ENCODE data around the gene CCDC78. TPM values are rescaled to one million over a fixed set of nuclear protein-coding genes. Genes with fewer than 3 reads are reported as not detected.

CCDC78 gene
- total and polyA plus RNA-seq, 4 donors, result 0.59 to 16.0 (median 10.3) TPM

DNA sequence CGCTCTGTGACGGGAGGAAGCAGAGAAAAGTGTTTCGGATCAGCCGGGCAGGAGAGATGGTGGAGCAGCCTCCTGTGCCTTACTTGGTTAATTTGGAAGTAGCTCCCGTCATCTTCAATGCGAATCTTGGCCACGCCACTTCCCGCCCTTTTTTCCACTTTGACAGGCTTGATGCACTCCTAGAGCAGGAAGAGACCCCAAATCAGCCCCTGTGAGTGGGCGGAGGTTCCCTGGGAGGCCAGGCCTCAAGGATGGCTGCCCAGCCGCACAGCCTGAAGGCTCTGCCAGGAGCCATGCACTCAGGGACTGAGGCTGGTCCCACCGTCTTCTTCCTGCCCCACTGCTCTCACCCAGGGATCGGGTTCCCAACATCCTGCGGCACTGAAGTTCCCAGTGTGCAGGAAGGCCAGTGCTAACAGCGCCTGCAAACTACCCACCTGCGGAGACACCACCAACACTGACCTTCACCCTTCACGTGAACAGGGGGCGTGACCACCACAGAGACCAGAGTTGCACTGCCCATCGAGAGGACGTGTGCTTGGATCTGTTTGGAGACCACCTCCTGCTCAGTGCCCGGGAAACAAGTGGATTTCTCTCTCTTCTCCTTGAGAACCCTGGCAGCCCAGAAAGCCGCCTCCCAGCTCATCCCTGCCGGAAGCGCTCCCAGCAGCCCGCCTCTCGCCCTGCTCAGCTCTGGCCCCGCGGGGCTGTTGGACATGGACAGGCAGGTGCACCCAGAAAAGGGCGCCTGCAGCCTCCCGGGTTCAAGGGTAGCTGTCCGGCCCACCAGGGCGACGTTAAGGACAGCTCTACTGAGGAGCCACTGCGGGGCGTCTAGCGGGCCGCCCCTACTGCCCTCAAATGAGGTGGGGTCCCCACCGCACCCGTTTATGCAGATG lies 13.6 kb upstream of the CCDC78 start:
- H3K4me1 ChIP-seq (ENCODE audit: control insufficient read depth, insufficient read depth, low read length), result peaks cover 18% of the 10 kb centered on the region
- H3K27ac ChIP-seq (ENCODE audit: low read depth, low read length), result no peak overlapping the region
- WGBS (ENCODE audit: insufficient coverage), result 47% methylated on average over 38 of the region's 38 CpGs

GRCh38 chr16:736936-737481 lies 10.8 kb upstream of the CCDC78 start:
- WGBS (ENCODE audit: insufficient coverage), result 95% methylated on average over 29 of the region's 29 CpGs
- peaks cover 76% of the 10 kb centered on the region for H3K36me3 ChIP-seq (ENCODE audit: control insufficient read depth, insufficient read depth, low read length)
- DNase-seq (ENCODE audit: low read depth in 4 of 6, low spot score in 6 of 6), result no peak
- H3K4me3 ChIP-seq (ENCODE audit: low read depth, low read length), result no peak overlapping the region
- peaks cover 16% of the 10 kb centered on the region for H3K4me1 ChIP-seq (ENCODE audit: control insufficient read depth, insufficient read depth, low read length)
- H3K9me3 ChIP-seq (ENCODE audit: control insufficient read depth, insufficient read depth, low read length), result no peaks in the 10 kb centered on the region
- no peak overlapping the region for H3K27ac ChIP-seq (ENCODE audit: low read depth, low read length)
- H3K27me3 ChIP-seq (ENCODE audit: control insufficient read depth, insufficient read depth, low read length), result no peaks in the 10 kb centered on the region

More for the DNA sequence above, 13.6 kb upstream of the CCDC78 start:
- no peak for DNase-seq (ENCODE audit: low read depth in 4 of 6, low spot score in 6 of 6)
- no peaks in the 10 kb centered on the region for H3K27me3 ChIP-seq (ENCODE audit: control insufficient read depth, insufficient read depth, low read length)
- peak overlapping the region; percentile 89 for H3K4me3 ChIP-seq (ENCODE audit: low read depth, low read length)
- no peaks in the 10 kb centered on the region for H3K9me3 ChIP-seq (ENCODE audit: control insufficient read depth, insufficient read depth, low read length)
- H3K36me3 ChIP-seq (ENCODE audit: control insufficient read depth, insufficient read depth, low read length), result peaks cover 48% of the 10 kb centered on the region

DNA sequence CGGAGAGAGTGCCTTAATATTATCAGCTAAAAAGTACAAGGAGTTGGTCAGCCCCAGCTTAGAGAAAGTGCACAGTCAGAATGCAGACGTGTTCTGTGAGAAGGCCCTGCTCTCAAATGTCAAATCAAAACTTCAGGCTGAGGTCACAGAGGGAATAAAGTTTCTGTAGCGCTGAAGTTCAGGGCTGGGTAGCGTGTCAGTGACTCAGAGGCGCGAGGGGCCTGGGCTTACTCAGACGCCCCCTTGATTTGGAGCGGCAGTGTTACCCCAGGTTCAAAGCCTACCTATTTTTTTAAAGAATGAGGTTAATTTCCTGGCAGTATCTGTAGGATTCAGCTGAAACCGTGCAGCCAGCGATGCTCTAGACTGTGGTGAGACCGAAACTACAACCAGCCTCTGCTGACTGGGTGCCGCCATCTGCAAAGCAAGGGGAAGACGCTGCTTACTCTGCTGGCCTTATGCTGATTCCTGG lies 9.8 kb upstream of the CCDC78 start:
- no peak overlapping the region for H3K27ac ChIP-seq (ENCODE audit: low read depth, low read length)
- WGBS (ENCODE audit: insufficient coverage), result 90% methylated on average over 13 of the region's 13 CpGs
- no peak overlapping the region for H3K4me3 ChIP-seq (ENCODE audit: low read depth, low read length)
- H3K4me1 ChIP-seq (ENCODE audit: control insufficient read depth, insufficient read depth, low read length), result peaks cover 10% of the 10 kb centered on the region
- no peaks in the 10 kb centered on the region for H3K27me3 ChIP-seq (ENCODE audit: control insufficient read depth, insufficient read depth, low read length)
- peaks cover 86% of the 10 kb centered on the region for H3K36me3 ChIP-seq (ENCODE audit: control insufficient read depth, insufficient read depth, low read length)
- DNase-seq (ENCODE audit: low read depth in 4 of 6, low spot score in 6 of 6), result no peak
- no peaks in the 10 kb centered on the region for H3K9me3 ChIP-seq (ENCODE audit: control insufficient read depth, insufficient read depth, low read length)

DNA sequence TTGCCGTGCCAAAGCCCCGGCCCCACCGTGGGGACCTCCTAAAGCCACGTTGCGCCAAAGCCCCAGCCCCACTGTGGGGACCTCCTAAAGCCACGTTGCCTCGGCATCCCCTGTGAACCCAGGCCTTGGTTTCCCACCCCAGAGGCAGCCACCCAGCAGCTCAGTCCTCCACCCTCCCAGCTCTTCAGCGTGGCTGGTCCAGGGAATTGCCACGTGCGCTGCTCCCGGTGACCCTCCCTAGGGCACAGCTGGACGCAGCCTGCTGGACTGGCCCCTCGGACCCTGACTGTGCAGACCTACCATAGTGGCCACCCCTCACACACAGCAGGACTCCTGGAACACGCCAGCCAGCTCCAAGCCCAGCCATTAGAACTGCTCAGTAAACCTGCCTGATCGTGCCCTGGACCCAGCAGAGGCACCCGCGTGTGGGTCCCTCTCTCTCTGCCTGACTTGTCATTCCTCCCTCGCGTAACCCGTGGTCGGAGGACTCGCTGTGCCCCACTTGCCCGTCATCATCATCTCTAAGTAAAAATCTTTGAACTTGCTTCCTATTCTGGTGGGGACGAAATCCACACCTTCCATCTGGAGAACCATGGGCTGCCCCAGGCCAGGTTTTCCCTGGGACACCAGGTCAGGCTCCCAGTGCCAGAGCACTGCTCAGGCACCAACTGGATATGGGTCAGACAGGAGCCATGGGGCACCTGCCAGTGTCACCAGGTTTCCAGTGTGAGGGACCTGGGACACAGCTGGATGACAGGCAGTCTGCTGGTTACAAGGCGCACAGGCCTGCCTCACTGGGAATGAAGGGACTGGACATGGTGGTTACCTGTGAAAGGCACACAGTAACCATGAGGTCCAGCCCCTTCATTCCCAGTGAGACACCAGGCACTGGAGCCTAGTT lies 9.0 kb upstream of the CCDC78 start:
- WGBS (ENCODE audit: insufficient coverage), result 97% methylated on average over 25 of the region's 25 CpGs
- Histone ChIP-seq H3K36me3 (ENCODE audit: control insufficient read depth, insufficient read depth, low read length) (peaks cover 93% of the 10 kb centered on the region), H3K9me3 (ENCODE audit: control insufficient read depth, insufficient read depth, low read length) (no peaks in the 10 kb centered on the region), H3K27me3 (ENCODE audit: control insufficient read depth, insufficient read depth, low read length) (no peaks in the 10 kb centered on the region), H3K4me1 (ENCODE audit: control insufficient read depth, insufficient read depth, low read length) (peaks cover 8% of the 10 kb centered on the region), H3K27ac (ENCODE audit: low read depth, low read length) (no peak overlapping the region), H3K4me3 (ENCODE audit: low read depth, low read length) (no peak overlapping the region)
- no peak for DNase-seq (ENCODE audit: low read depth in 4 of 6, low spot score in 6 of 6)

DNA sequence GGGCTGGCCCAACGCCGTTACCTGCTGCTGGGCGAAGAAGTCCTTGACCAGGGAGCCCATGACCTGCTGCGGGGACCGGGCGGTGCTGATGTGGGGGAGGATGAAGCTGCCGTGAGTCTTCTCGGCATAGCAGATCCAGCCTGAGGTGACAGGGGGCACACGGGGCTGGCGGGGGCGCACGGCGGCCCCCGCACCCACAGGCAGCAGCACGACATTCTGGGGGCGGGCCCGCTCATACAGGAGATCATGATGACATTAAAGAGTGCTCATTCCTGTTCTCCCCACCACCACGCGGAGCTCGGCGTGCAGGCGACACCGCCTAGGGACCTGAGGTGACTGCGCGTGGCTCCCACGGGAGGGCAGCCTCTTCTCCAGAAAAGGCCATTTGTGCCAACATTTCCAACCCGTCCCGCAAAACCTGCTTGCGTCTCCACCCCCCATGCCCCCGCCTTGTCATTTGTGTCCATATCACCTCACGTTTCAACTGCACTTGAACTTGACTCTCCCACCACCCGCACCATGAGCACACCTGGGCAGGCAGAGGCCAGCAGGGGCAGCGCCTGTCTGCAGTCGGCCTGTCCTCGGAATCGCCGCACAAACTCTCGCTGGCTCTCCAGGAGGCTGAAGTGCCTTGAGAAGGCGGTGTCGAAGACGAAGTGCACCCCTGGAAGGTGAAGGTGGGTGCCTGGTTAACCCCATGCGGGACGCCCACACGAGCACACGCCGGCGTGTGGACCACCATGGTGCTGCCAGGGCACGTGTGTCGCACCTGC lies 8.2 kb upstream of the CCDC78 start:
- WGBS (ENCODE audit: insufficient coverage), result 93% methylated on average over 49 of the region's 49 CpGs

DNA sequence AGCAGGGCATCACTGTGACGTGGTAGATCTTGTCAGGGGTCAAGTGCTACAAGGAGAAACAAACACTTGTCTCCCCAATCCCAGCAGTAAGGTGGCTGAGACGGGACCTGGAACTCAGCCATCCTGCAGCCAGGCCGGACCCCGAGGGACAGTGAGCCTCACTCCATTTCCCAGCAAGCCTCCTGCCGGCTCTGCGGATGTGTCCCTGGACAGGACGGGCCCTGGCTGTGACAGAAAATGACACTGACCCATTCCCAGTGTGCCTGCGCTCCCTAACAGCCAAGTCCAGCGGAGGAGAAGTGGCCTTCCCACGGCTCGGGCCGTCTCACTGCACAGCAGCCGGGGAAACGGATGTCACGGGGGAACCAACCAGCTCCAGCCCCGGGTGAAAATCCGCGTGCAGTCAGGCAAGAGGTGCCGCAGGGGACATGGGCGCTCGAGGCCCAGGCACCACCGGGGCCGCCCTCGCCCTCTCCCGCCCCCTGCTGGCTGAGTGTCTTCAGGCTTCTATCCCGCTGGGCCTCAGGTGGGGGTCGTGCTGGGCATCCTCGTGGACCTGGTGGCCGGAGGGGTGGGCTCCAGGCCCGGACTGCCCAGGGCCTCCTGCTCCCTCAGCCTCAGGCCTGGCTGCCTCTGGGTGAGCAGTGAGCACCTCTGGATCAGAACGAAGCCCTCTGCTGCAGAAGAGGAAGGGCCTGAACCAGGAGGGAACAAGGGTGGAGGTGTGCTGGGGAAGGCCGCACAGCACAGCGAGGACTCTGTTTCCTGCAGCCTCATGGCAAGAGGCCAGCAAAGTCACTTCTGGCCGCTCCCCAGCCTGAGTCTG lies 7.4 kb upstream of the CCDC78 start:
- Histone ChIP-seq H3K4me1 (ENCODE audit: control insufficient read depth, insufficient read depth, low read length) (peaks cover 12% of the 10 kb centered on the region), H3K4me3 (ENCODE audit: low read depth, low read length) (no peak overlapping the region), H3K27ac (ENCODE audit: low read depth, low read length) (no peak overlapping the region), H3K27me3 (ENCODE audit: control insufficient read depth, insufficient read depth, low read length) (no peaks in the 10 kb centered on the region), H3K9me3 (ENCODE audit: control insufficient read depth, insufficient read depth, low read length) (no peaks in the 10 kb centered on the region), H3K36me3 (ENCODE audit: control insufficient read depth, insufficient read depth, low read length) (peaks cover 96% of the 10 kb centered on the region)
- no peak for DNase-seq (ENCODE audit: low read depth in 4 of 6, low spot score in 6 of 6)
- 92% methylated on average over 33 of the region's 34 CpGs for WGBS (ENCODE audit: insufficient coverage)

More for the DNA sequence above, 8.2 kb upstream of the CCDC78 start:
- Histone ChIP-seq H3K4me3 (ENCODE audit: low read depth, low read length) (no peak overlapping the region), H3K4me1 (ENCODE audit: control insufficient read depth, insufficient read depth, low read length) (peaks cover 5% of the 10 kb centered on the region), H3K27me3 (ENCODE audit: control insufficient read depth, insufficient read depth, low read length) (no peaks in the 10 kb centered on the region), H3K36me3 (ENCODE audit: control insufficient read depth, insufficient read depth, low read length) (peaks cover 99% of the 10 kb centered on the region), H3K9me3 (ENCODE audit: control insufficient read depth, insufficient read depth, low read length) (no peaks in the 10 kb centered on the region), H3K27ac (ENCODE audit: low read depth, low read length) (no peak overlapping the region)
- DNase-seq (ENCODE audit: low read depth in 4 of 6, low spot score in 6 of 6), result no peak

GRCh38 chr16:732936-733335 lies 6.7 kb upstream of the CCDC78 start:
- Histone ChIP-seq H3K9me3 (ENCODE audit: control insufficient read depth, insufficient read depth, low read length) (no peaks in the 10 kb centered on the region), H3K4me1 (ENCODE audit: control insufficient read depth, insufficient read depth, low read length) (peaks cover 17% of the 10 kb centered on the region), H3K4me3 (ENCODE audit: low read depth, low read length) (no peak overlapping the region), H3K27ac (ENCODE audit: low read depth, low read length) (no peak overlapping the region), H3K27me3 (ENCODE audit: control insufficient read depth, insufficient read depth, low read length) (no peaks in the 10 kb centered on the region), H3K36me3 (ENCODE audit: control insufficient read depth, insufficient read depth, low read length) (peaks cover 90% of the 10 kb centered on the region)
- no peak for DNase-seq (ENCODE audit: low read depth in 4 of 6, low spot score in 6 of 6)
- 90% methylated on average over 13 of the region's 13 CpGs for WGBS (ENCODE audit: insufficient coverage)

GRCh38 chr16:732332-732731 lies 6.1 kb upstream of the CCDC78 start:
- whole genome bisulfite sequencing (ENCODE audit: insufficient coverage), result 88% methylated on average over 12 of the region's 12 CpGs
- H3K4me1 ChIP-seq (ENCODE audit: control insufficient read depth, insufficient read depth, low read length), result peaks cover 23% of the 10 kb centered on the region
- H3K27me3 ChIP-seq (ENCODE audit: control insufficient read depth, insufficient read depth, low read length), result no peaks in the 10 kb centered on the region
- H3K9me3 ChIP-seq (ENCODE audit: control insufficient read depth, insufficient read depth, low read length), result no peaks in the 10 kb centered on the region
- no peak for DNase-seq (ENCODE audit: low read depth in 4 of 6, low spot score in 6 of 6)
- H3K4me3 ChIP-seq (ENCODE audit: low read depth, low read length), result no peak overlapping the region
- H3K36me3 ChIP-seq (ENCODE audit: control insufficient read depth, insufficient read depth, low read length), result peaks cover 84% of the 10 kb centered on the region
- no peak overlapping the region for H3K27ac ChIP-seq (ENCODE audit: low read depth, low read length)
